Esophagus muscularis mucosa (tissue), 3 donors: ENCODE data around the gene SDK1.

ENCODE experiments used
- POLR2A ChIP-seq: fragments of 450-650 bp; IDR thresholded peaks from one replicate; pipeline ENCODE4 v1.6.1; 2017; ENCODE audit warnings: antibody characterized with exemption, moderate library complexity, mild to moderate bottlenecking, low read depth
- TF ChIP-seq, protein P1 (sequence below), 3 experiments: fragments of 200-600 bp in 2 of 3; fragments of 450-650 bp in 1 of 3; sonication (generic) in 2 of 3; IDR thresholded peaks; one replicate each; pipeline ENCODE4 v1.5.1; 2017 to 2019; ENCODE audit warnings: antibody characterized with exemption in 3 of 3, mild to moderate bottlenecking in 2 of 3, moderate library complexity in 1 of 3

- TF ChIP-seq POLR2A = no peak
- TF ChIP-seq, protein P1, sequence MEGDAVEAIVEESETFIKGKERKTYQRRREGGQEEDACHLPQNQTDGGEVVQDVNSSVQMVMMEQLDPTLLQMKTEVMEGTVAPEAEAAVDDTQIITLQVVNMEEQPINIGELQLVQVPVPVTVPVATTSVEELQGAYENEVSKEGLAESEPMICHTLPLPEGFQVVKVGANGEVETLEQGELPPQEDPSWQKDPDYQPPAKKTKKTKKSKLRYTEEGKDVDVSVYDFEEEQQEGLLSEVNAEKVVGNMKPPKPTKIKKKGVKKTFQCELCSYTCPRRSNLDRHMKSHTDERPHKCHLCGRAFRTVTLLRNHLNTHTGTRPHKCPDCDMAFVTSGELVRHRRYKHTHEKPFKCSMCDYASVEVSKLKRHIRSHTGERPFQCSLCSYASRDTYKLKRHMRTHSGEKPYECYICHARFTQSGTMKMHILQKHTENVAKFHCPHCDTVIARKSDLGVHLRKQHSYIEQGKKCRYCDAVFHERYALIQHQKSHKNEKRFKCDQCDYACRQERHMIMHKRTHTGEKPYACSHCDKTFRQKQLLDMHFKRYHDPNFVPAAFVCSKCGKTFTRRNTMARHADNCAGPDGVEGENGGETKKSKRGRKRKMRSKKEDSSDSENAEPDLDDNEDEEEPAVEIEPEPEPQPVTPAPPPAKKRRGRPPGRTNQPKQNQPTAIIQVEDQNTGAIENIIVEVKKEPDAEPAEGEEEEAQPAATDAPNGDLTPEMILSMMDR (IDR thresholded peaks at IDR 0.05) = no peak
These were observed 594.5 kb downstream of the SDK1 start for GRCh38 chr7:3895341-3896116.
